GM12873 (cell line): ENCODE measurements around the gene FOXD2.

ENCODE experiments used
- TF ChIP-seq, protein P1 (sequence below): IDR thresholded peaks from 2 replicates; pipeline ENCODE4 v1.5.1; 2012; ENCODE audit warnings: low read depth, mild to moderate bottlenecking, moderate library complexity, low read length, control low read depth; ENCODE audit not compliant: insufficient read depth; ENCODE audit errors: missing control alignments

The FOXD2 gene

DNA sequence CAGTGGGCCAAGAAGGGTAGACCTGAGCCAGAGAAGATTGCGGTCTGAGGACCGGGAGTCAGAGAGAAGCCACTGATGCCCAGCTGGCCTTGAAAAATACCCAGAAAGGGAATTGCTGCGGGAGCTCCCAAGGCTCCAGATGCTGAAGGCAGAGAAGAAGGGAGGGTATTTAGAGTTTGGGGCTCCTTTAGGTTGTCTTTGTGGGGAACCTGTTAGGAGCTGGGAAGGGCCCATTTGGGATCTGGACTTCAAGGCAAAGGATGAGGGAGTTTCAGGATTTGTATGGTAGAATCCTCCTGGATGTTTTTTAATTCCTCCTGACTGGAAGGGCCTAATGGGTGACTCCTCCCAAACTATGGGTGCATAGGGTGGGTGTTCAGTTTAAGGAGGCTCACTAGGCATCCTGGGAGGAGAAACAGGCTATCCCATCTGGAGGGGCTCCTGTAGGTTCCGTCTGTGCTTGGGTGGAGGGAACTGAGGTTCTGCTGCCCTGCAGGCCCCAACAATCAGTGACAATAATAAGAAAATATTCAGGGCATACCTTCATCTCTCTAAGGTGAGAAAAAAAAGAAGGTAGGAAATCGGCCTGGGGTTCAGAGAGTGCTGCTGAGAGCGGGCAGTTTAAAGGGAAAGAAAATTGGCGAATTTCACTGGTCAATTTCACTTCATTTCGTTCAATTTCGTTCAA, 5.1 kb downstream of the FOXD2 start:
- TF ChIP-seq, protein P1, sequence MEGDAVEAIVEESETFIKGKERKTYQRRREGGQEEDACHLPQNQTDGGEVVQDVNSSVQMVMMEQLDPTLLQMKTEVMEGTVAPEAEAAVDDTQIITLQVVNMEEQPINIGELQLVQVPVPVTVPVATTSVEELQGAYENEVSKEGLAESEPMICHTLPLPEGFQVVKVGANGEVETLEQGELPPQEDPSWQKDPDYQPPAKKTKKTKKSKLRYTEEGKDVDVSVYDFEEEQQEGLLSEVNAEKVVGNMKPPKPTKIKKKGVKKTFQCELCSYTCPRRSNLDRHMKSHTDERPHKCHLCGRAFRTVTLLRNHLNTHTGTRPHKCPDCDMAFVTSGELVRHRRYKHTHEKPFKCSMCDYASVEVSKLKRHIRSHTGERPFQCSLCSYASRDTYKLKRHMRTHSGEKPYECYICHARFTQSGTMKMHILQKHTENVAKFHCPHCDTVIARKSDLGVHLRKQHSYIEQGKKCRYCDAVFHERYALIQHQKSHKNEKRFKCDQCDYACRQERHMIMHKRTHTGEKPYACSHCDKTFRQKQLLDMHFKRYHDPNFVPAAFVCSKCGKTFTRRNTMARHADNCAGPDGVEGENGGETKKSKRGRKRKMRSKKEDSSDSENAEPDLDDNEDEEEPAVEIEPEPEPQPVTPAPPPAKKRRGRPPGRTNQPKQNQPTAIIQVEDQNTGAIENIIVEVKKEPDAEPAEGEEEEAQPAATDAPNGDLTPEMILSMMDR: no peak

DNA sequence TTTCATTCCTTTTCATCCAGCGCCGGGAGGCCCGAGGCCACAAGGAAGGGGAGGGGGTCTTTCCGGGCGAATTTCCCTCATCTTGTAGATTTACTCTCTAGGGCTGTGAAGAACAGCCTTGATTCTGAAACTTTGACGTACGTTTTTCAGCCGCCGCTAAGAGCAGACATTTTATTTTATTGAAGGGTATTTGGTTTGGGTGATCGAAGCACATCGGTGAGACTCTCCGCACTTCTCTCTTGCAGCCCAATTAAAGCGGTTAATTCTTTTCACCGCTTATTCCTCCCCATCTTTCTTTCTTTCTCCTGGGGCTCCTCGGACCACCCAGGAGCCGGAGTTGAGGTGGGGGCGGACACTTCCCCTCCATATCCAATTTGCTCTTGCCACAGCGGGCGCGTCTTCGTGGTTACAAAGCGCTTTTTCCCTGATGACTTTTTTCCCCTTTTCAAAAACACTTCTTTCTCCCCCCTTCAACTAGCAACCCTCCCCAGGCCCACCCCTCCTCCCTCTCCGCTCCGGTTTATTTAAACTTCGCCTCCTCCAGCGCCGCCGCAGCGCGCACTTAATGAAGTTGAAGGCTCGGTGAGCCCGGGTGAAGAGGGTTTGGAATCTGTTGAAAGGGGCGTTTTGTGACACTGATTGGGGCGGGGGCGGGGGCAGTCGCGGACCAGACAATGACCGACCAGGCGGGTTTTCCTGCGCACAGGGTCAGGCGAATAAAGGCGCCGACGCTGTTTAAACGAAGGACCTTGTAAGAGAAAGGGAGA, 5.9 kb downstream of the FOXD2 start:
- TF ChIP-seq, protein P1: no peak

DNA sequence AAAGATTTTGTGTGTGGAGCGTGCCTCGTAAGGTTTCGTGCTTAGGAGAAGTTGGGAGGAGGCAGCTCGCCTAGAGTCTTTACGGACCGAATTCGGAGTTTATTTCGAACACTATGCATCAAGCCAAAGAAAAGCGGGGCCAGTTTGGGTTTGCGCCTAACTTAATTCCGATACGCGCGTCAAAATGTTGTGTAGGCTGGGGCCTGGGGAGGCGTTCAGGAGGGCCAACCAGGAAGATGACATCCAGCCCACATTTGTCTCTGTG, 6.4 kb downstream of the FOXD2 start:
- TF ChIP-seq, protein P1: no peak

DNA sequence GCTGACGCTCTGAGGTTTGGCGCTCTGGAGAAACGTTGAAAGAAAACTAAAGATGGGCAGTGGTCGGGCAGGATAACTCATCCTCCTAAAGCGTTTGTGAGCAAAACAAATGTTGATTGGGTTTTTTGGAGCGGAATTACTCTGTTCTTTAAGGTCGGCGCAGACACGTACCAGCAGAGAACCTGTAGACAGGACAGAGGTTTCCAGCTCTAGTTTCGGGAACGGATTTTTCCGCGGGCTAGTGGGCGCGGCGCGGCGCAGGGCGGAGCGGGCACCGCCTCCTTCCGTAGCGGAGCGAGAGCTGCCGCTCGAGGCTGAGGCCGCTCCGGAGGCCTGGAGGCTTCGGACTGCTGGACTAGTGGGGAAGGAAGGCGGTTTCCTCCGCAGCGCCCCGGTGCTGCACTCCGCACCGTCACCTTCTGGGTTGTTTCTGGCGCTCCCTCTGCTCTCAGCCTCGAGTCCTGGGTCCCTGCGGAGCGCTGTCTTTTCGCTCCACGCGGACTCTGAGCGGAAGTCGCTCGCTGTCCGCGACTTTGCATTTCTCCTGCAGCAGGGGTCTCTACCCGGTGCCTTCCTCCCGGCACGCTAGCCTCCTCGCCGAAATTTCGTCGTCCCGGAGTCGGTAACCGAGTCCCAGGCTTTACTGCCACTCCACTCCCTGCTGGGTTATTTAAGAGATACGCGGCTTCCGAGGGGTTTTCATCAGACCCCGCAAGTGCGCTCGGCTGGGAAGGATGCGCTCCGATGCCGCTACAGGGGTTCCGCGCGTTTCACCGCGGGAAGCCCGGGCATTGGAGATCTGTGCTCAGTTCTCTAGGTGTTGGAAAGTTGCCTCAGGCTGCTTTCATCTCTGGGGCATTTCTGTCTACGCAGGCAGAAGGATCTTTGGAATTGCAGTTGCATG, 7.0 kb downstream of the FOXD2 start:
- TF ChIP-seq, protein P1: no peak

DNA sequence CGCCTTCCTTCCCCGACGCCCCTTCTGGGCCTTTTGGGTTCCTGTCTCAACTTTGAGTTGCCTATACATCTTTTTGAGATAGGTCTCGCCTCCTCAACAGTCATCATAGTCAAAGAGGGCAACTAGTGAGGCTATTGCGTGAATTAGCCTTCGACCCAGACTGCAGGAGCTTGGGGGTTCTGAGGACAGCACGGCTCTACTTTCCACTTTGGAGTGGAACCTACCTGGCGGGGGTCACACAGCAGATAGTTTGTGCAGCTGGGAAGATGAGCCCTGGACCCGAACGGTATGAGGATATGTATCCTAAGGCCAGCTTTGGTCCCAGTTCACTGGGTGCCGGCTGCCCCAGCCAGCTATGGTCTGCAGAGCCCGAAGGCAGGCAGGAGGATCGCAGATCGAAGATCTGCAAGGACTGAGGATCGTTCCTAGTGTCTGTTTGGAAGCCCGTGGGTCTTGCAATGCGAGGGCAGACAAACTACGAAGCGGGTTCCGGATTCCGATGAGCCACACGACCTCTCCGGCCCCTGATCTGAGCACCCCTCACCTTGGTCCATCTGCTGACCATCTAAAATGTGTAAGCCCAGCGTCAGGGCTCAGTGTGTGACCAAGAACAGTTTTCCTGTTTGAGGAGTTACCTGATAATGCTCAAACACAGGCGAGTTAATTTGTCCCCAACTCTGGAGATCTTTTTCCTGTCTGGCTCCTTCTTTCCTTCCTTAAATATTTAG, 8.1 kb downstream of the FOXD2 start:
- TF ChIP-seq, protein P1: no peak

DNA sequence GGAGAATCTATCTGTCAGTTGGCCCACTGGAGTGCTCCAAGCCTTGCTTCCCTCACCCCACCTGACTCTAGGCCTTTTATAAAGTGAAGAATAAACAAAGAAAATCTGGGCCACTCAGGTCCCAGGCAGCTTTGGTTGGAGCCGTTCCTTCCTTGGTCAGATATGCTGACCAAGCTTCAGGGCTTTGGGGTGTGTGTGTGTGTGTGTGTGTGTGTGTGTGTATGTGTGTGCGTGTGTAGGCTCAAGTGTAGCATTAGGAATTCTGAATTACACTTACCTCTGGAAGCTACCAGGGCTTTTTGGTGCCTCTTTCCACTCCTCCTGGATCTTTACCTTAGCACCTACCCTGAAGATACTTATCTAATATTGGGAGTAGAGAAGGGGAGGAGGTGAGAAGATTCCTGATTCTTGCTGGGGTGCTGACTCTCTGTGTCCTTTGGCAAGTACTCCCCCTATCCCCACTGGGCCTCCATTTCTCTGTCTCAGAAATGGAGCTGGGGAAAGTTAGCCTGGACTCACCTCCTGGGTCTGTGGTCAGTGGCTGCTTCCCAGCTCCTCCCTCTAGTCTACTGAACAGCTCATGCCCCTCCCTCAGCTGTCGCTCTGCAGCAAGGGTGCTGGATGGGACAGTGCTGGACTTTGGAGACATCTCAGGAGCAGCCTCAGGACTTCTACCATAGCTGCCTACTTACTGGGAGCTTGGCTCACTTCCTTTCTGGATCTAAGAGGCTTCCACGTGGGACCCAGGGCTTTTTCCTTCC, 10.8 kb downstream of the FOXD2 start:
- TF ChIP-seq, protein P1: no peak
